Hepatocyte (in vitro differentiated cells): ENCODE results near the gene FBXO2. TPM values are rescaled to one million over a fixed set of nuclear protein-coding genes. Genes with fewer than 3 reads are reported as not detected.

ENCODE experiments used
- DNase-seq: peaks from one replicate; pipeline ENCODE4 v3.0.0-alpha.2; 2016; ENCODE audit warnings: low spot score
- H2AFZ ChIP-seq: fragments of 200-600 bp; sonication (generic); 2 replicates; pipeline ENCODE4 v1.6.0; 2016; ENCODE audit warnings: antibody characterized with exemption, mild to moderate bottlenecking
- H3K27ac ChIP-seq: fragments of 200-600 bp; sonication (generic); 2 replicates; pipeline ENCODE4 v1.5.1; 2016; ENCODE audit warnings: mild to moderate bottlenecking
- H3K27me3 ChIP-seq: fragments of 200-600 bp; sonication (generic); 2 replicates; pipeline ENCODE4 v1.6.1; 2016
- H3K36me3 ChIP-seq: fragments of 200-600 bp; sonication (generic); replicated peaks from 2 replicates; pipeline ENCODE4 v1.5.1; 2016; ENCODE audit warnings: low read depth; ENCODE audit not compliant: insufficient read depth
- H3K4me1 ChIP-seq: fragments of 200-600 bp; sonication (generic); 2 replicates; pipeline ENCODE4 v1.5.1; 2016; ENCODE audit warnings: mild to moderate bottlenecking, moderate library complexity; ENCODE audit not compliant: insufficient read depth
- H3K4me2 ChIP-seq: fragments of 200-600 bp; sonication (generic); 2 replicates; pipeline ENCODE4 v1.6.0; 2016
- H3K4me3 ChIP-seq: fragments of 200-600 bp; sonication (generic); 2 replicates; pipeline ENCODE4 v1.5.1; 2016; ENCODE audit warnings: mild to moderate bottlenecking
- H3K79me2 ChIP-seq: fragments of 200-600 bp; sonication (generic); 2 replicates; pipeline ENCODE4 v1.6.0; 2017; ENCODE audit warnings: mild to moderate bottlenecking
- H3K9me2 ChIP-seq: fragments of 200-600 bp; sonication (generic); replicated peaks from 2 replicates; pipeline ENCODE4 v1.6.0; 2017; ENCODE audit warnings: mild to moderate bottlenecking; ENCODE audit not compliant: insufficient read depth
- H3K9me3 ChIP-seq: fragments of 200-600 bp; sonication (generic); 2 replicates; pipeline ENCODE4 v1.5.1; 2016; ENCODE audit warnings: low read depth, mild to moderate bottlenecking
- H4K20me1 ChIP-seq: fragments of 200-600 bp; sonication (generic); 2 replicates; pipeline ENCODE4 v1.6.0; 2016; ENCODE audit warnings: mild to moderate bottlenecking; ENCODE audit not compliant: insufficient read depth, poor library complexity, severe bottlenecking
- EZH2 ChIP-seq: fragments of 200-600 bp; sonication (generic); IDR thresholded peaks from 2 replicates; pipeline ENCODE4 v1.6.1; 2016; ENCODE audit warnings: antibody characterized with exemption, mild to moderate bottlenecking, borderline replicate concordance
- EZH2phosphoT487 ChIP-seq: fragments of 200-600 bp; sonication (generic); IDR thresholded peaks from one replicate; pipeline ENCODE4 v1.6.1; 2018; ENCODE audit warnings: antibody characterized with exemption, mild to moderate bottlenecking, low read depth, moderate library complexity; ENCODE audit not compliant: unreplicated experiment, severe bottlenecking
- WGBS: methylation state at CpG from one replicate; pipeline ENCODE4 v1.1.6; 2016; ENCODE audit warnings: low lambda C conversion rate; ENCODE audit errors: missing lambda C conversion rate; 5-methylcytosine and 5-hydroxymethylcytosine counted together
- polyA plus RNA-seq: library from polyadenylated mRNA; unstranded; fragments of >200 nt; fragmentation: Nextera tagmentation; extraction: Ambion mirVana; gene quantifications from 2 replicates; pipeline ENCODE4 v1.2.1, GENCODE V29; 2016
- total RNA-seq: library from RNA; depleted of rRNA; stranded (reverse); fragments of >200 nt; gene quantifications from 2 replicates; pipeline ENCODE4 v1.2.3, GENCODE V29; 2014
- TF ChIP-seq, protein P1 (sequence below): fragments of 200-600 bp; sonication (generic); IDR thresholded peaks from 2 replicates; pipeline ENCODE4 v1.5.1; 2016; ENCODE audit warnings: antibody characterized with exemption, mild to moderate bottlenecking; ENCODE audit not compliant: poor library complexity

The FBXO2 gene
- total and polyA plus RNA-seq, 2 experiments from 2014 or later, result 134 to 339 TPM

DNA sequence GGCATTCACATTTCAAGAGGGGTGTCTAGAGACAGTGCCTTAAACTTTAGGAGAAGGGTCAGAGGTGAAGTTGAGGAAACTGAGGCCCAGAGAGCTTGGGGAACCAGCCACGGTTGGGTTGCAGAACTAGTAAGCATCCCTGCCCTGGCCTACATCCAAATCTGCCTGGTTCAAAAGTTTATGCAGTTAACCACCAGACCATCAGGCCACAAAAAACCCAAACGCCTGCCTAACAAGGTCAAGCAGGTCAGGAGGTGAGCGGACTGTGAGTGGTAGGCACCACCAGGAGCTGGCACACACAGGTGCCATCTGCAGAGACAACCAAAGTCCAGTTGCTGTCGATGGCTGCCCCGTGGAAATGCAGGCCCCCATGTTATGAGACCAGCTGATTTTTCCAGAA, 51.2 kb downstream of the FBXO2 start:
- WGBS, result 75% methylated on average over 5 of the region's 5 CpGs

GRCh38 chr1:11602424-11602823, 51.8 kb downstream of the FBXO2 start:
- Histone ChIP-seq H3K9me3 (no peaks in the 10 kb centered on the region), H3K27ac (no peak overlapping the region), H3K4me1 (no peaks in the 10 kb centered on the region), H3K79me2 (no peaks in the 10 kb centered on the region), H3K4me3 (no peak overlapping the region), H3K9me2 (no peaks in the 10 kb centered on the region), H3K27me3 (no peaks in the 10 kb centered on the region), H3K36me3 (no peaks in the 10 kb centered on the region), H3K4me2 (no peak overlapping the region), H4K20me1 (no peaks in the 10 kb centered on the region), H2AFZ (no peak overlapping the region)
- 64% methylated on average over 3 of the region's 3 CpGs for WGBS
- no peak for DNase-seq
- TF ChIP-seq EZH2, result no peak
- TF ChIP-seq, protein P1, sequence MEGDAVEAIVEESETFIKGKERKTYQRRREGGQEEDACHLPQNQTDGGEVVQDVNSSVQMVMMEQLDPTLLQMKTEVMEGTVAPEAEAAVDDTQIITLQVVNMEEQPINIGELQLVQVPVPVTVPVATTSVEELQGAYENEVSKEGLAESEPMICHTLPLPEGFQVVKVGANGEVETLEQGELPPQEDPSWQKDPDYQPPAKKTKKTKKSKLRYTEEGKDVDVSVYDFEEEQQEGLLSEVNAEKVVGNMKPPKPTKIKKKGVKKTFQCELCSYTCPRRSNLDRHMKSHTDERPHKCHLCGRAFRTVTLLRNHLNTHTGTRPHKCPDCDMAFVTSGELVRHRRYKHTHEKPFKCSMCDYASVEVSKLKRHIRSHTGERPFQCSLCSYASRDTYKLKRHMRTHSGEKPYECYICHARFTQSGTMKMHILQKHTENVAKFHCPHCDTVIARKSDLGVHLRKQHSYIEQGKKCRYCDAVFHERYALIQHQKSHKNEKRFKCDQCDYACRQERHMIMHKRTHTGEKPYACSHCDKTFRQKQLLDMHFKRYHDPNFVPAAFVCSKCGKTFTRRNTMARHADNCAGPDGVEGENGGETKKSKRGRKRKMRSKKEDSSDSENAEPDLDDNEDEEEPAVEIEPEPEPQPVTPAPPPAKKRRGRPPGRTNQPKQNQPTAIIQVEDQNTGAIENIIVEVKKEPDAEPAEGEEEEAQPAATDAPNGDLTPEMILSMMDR, result no peak

More for the DNA sequence above, 51.2 kb downstream of the FBXO2 start:
- TF ChIP-seq EZH2phosphoT487, result no peak
- TF ChIP-seq EZH2, result no peak
- TF ChIP-seq, protein P1, result no peak
- Histone ChIP-seq H3K4me2 (no peak overlapping the region), H3K27ac (no peak overlapping the region), H3K9me2 (no peaks in the 10 kb centered on the region), H3K36me3 (no peaks in the 10 kb centered on the region), H4K20me1 (no peaks in the 10 kb centered on the region), H3K4me1 (no peaks in the 10 kb centered on the region), H3K9me3 (no peaks in the 10 kb centered on the region), H3K4me3 (no peak overlapping the region), H2AFZ (no peak overlapping the region), H3K27me3 (no peaks in the 10 kb centered on the region), H3K79me2 (no peaks in the 10 kb centered on the region)
- DNase-seq, result no peak

DNA sequence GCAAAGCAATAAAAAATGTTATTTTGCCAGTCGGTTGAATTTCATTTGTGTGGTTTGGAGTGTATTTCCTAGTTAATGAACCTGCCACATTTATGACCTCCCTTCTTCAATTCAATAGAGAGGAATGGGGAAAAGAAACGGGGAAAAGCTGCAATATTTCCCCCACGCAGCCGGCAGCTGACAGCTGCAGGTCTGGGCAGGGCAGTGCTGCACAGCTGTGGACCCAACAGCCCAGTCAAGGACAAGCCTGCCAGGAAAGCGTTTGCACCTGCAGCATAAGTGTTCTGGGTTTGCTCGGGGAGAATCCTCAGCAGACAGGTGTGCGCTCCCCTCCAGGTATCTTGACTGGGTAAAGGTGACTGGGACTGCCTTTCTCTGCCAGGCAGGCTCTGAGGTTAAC, 53.4 kb downstream of the FBXO2 start:
- no peak overlapping the region for H3K4me2 ChIP-seq
- H2AFZ ChIP-seq, result no peak overlapping the region
- no peaks in the 10 kb centered on the region for H4K20me1 ChIP-seq
- no peaks in the 10 kb centered on the region for H3K9me2 ChIP-seq
- whole genome bisulfite sequencing, result 75% methylated on average over 7 of the region's 7 CpGs
- TF ChIP-seq EZH2 (no peak), EZH2phosphoT487 (no peak)
- TF ChIP-seq, protein P1, result no peak
- DNase-seq, result no peak
- H3K4me3 ChIP-seq, result no peak overlapping the region
- H3K27ac ChIP-seq, result no peak overlapping the region
- no peaks in the 10 kb centered on the region for H3K4me1 ChIP-seq
- H3K9me3 ChIP-seq, result no peaks in the 10 kb centered on the region
- H3K79me2 ChIP-seq, result no peaks in the 10 kb centered on the region
- H3K27me3 ChIP-seq, result no peaks in the 10 kb centered on the region
- no peaks in the 10 kb centered on the region for H3K36me3 ChIP-seq
